ENCODE measurements around the gene SLC25A22. TPM values are rescaled to one million over a fixed set of nuclear protein-coding genes. Genes with fewer than 3 reads are reported as not detected.

SLC25A22 gene
- total RNA-seq, 6 experiments from 2014 or later: 20.6 to 40.2 (median 29.9) TPM

DNA sequence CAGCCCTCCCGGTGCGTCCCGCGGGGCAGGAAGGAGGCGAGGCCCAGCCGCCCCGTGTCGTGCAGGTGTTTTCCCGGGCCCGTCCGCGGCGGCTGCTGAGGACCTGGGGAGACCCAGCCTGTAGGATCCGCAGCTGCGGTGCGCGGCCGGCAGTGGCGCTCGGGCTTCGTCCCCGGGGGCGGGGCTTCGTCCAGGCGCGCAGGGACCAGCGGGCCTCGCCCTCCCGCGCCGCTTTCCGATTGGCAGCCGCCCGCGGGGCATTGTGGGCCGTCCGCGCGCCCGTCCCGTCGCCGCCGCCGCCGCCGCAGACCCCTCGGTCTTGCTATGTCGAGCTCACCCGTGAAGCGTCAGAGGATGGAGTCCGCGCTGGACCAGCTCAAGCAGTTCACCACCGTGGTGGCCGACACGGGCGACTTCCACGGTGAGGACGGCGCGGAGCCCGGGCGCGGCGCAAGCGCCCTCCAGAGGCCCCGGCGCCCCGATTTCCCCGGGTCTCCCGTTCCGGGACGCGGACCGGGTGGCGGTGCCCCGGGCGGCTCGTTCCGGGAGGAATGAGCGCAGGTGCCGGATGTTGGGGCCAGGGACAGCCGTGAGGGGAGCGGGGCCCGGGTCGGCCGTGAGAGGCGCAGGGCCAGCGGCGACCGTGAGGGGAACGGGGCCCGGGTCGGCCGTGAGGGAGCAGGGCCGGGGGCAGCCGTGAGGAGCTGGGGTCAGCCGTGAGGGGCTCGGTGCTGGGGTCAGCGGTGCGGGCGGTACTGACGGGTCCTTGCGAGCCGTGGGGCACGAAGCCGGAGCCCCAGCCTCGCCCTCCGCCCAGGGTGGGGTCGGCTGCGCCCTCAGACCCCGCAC, 50.7 kb downstream of the SLC25A22 start, which contains the start of gene TALDO1:
Gene TALDO1 (plus strand): TSS at position 307 of the 849 bp plus-strand sequence. CDS start 18 bp downstream, at position 325.
- intact Hi-C loops (cut with DNase I): no loop called here
- WGBS (ENCODE audit: insufficient coverage, low coverage, low lambda C conversion rate, missing lambda C conversion rate): 3% methylated on average over 16 of the region's 112 CpGs
- no peaks in the 10 kb centered on the region for H3K27me3 ChIP-seq

DNA sequence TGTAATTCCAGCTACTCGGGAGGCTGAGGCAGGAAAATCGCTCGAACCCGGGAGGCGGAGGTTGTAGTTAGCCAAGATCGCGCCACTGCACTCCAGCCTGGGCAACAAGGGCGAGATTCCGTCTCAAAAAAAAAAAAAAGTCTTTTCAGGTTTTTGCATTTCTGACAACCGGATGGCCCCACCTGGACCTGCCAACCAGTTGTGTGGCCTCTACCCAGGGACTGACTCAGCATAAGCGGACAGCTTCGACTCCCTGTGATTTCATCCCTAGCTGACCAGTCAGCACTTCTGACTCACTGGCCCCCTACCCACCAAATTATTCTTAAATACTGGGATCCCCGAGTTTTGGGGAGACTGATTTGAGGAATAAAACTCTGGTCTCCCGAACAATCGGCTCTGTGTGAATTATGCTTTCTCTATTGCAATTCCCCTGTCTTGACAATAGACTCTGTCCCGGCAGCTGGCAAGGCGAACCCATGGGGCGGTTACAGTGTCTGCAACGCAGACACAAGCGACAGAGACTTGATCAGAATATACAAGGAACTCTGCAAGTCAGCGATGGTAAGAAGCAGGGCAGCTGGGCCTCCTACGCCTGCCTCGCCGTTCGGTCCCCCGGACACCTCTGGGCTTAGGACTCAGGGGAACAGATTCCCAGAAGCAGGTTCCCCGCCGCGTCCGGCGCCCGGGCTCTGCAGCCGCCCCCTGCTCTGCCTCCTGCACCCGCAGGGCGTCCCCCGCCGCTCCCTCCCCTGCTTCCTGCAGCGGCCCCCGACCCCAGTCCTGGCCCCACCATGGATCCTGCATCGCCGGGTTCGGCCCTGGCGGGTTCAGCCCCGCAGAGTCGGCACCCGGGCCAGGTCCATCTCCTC, 51.6 kb downstream of the SLC25A22 start:
- Histone ChIP-seq H3K4me1 (peaks cover 0 to 26% (median 5%) of the 10 kb centered on the region in 4 donors), H3K27ac (peak overlapping the region in 2 of 3 donors; percentile 36 to 90), H3K9me3 (no peaks in the 10 kb centered on the region), H3K4me3 (peak overlapping the region; percentile 97 to 99 (median 97)), H3K27me3 (no peaks in the 10 kb centered on the region), H3K36me3 (no peaks in the 10 kb centered on the region)
- intact Hi-C loops (cut with DNase I): no loop called here
- DNase-seq (no peak), ATAC-seq (peak; percentile 22 to 42 (median 28))
- WGBS (ENCODE audit: insufficient coverage, low coverage, low lambda C conversion rate, missing lambda C conversion rate): 12% methylated on average over 14 of the region's 46 CpGs
- TF ChIP-seq CTCF (IDR thresholded peaks at IDR 0.05) (no peak), POLR2A (IDR thresholded peaks at IDR 0.05) (no peak)

More for the DNA sequence above, 50.7 kb downstream of the SLC25A22 start, which contains the start of gene TALDO1:
- H3K4me1 ChIP-seq: peaks cover 0 to 26% (median 5%) of the 10 kb centered on the region in 4 donors
- peak within 1 kb of the TSS; percentile 97 to 99 (median 97) for H3K4me3 ChIP-seq
- ATAC-seq: peak; percentile 97 to 99 (median 98)
- DNase-seq: peak; percentile 95
- H3K36me3 ChIP-seq: no peaks in the 10 kb centered on the region
- H3K27ac ChIP-seq: peak within 1 kb of the TSS; percentile 67 to 90 (median 75)
- no peaks in the 10 kb centered on the region for H3K9me3 ChIP-seq
- TF ChIP-seq CTCF (IDR thresholded peaks at IDR 0.05): peak in 3 of 4 donors; percentile 14 to 35 (median 20)
- peak; percentile 70 for TF ChIP-seq POLR2A (IDR thresholded peaks at IDR 0.05)

GRCh38 chr11:745428-745827, 52.7 kb downstream of the SLC25A22 start:
- ATAC-seq: no peak
- no peak for DNase-seq
- no peak for TF ChIP-seq CTCF (IDR thresholded peaks at IDR 0.05)
- no peak for TF ChIP-seq POLR2A (IDR thresholded peaks at IDR 0.05)
- Histone ChIP-seq H3K4me1 (peaks cover 0 to 23% (median 5%) of the 10 kb centered on the region in 4 donors), H3K27ac (no peak overlapping the region), H3K36me3 (no peaks in the 10 kb centered on the region), H3K27me3 (no peaks in the 10 kb centered on the region), H3K4me3 (no peak overlapping the region), H3K9me3 (no peaks in the 10 kb centered on the region)
- intact Hi-C loops (cut with DNase I): no loop called here
- 25% methylated on average over 1 of the region's 1 CpG for WGBS (ENCODE audit: insufficient coverage, low coverage, low lambda C conversion rate, missing lambda C conversion rate)

DNA sequence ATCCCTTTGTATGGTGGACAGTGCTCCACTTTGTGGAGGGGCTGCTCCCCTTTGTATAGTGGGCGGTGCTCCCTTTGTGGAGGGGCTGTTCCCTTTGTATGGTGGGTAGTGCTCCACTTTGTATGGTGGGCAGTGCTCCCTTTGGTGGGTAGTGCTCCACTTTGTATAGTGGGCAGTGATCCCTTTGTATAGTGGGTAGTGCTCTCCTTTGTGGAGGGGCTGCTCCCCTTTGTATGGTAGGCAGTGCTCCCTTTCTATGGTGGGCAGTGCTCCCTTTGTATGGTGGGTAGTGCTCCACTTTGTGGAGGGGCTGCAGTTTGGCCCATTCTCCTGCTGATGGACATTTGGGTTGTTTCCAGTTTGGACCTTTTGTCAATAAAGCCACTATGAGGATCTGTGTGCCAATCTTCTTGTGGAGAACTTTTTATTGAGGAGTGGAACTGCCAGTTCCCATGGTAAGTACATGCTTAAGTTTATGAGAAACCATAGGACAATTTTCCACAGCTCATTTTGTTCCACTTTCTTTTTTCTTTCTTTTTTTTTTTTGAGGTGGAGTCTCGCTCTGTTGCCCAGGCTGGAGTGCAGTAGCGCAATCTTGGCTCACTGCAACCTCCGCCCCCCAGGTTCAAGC, 55.4 kb downstream of the SLC25A22 start:
- no peak overlapping the region for H3K27ac ChIP-seq
- no peaks in the 10 kb centered on the region for H3K9me3 ChIP-seq
- no peak for DNase-seq
- no peak for TF ChIP-seq CTCF (IDR thresholded peaks at IDR 0.05)
- TF ChIP-seq POLR2A (IDR thresholded peaks at IDR 0.05): no peak
- H3K4me1 ChIP-seq: no peaks in the 10 kb centered on the region
- intact Hi-C loops (cut with DNase I): no loop called here
- no peaks in the 10 kb centered on the region for H3K36me3 ChIP-seq
- no peak overlapping the region for H3K4me3 ChIP-seq
- no peaks in the 10 kb centered on the region for H3K27me3 ChIP-seq
- no peak for ATAC-seq
- 80% methylated on average over 2 of the region's 4 CpGs for WGBS (ENCODE audit: insufficient coverage, low coverage, low lambda C conversion rate, missing lambda C conversion rate)
